ENCODE results near the gene CTNND2.

CTNND2 gene

GRCh38 chr5:11898787-11899186, 5.5 kb downstream of the CTNND2 start:
- Histone ChIP-seq H3K27ac (ENCODE audit: insufficient read depth in 1 of 2, low read depth in 1 of 2, low read length in 2 of 2, poor library complexity in 1 of 2, severe bottlenecking in 2 of 2) (no peak overlapping the region), H3K4me1 (ENCODE audit: control extremely low read depth in 1 of 4, control insufficient read depth in 4 of 4, insufficient read depth in 4 of 4, low read length in 3 of 4) (peaks cover 0 to 10% (median 5%) of the 10 kb centered on the region in 4 experiments), H3K36me3 (ENCODE audit: control insufficient read depth in 4 of 4, insufficient read depth in 4 of 4, low read length in 3 of 4) (no peaks in the 10 kb centered on the region), H3K4me3 (ENCODE audit: control insufficient read depth in 1 of 7, extremely low read depth in 1 of 7, insufficient read depth in 4 of 7, low read depth in 2 of 7, low read length in 6 of 7) (no peak overlapping the region), H3K27me3 (replicated peaks in 2 of 5; ENCODE audit: control insufficient read depth in 4 of 5, insufficient read depth in 5 of 5, low read length in 4 of 5) (peaks cover 13 to 37% (median 27%) of the 10 kb centered on the region in 5 experiments), H3K9me3 (ENCODE audit: control extremely low read depth in 1 of 5, control insufficient read depth in 4 of 5, insufficient read depth in 2 of 5, low read depth in 1 of 5, low read length in 4 of 5) (peaks cover 0 to 5% (median 0%) of the 10 kb centered on the region in 5 experiments)
- 100% methylated on average over 2 of the region's 2 CpGs for WGBS (ENCODE audit: insufficient coverage)
- DNase-seq: no peak
- POLR2A ChIA-PET: no interaction called here
- CTCF ChIA-PET: no interaction called here

GRCh38 chr5:11897781-11898180, 6.5 kb downstream of the CTNND2 start:
- DNase-seq: no peak
- POLR2A ChIA-PET: no interaction called here
- Histone ChIP-seq H3K36me3 (ENCODE audit: control insufficient read depth in 4 of 4, insufficient read depth in 4 of 4, low read length in 3 of 4) (no peaks in the 10 kb centered on the region), H3K9me3 (ENCODE audit: control extremely low read depth in 1 of 5, control insufficient read depth in 4 of 5, insufficient read depth in 2 of 5, low read depth in 1 of 5, low read length in 4 of 5) (peaks cover 0 to 5% (median 0%) of the 10 kb centered on the region in 5 experiments), H3K27me3 (replicated peaks in 2 of 5; ENCODE audit: control insufficient read depth in 4 of 5, insufficient read depth in 5 of 5, low read length in 4 of 5) (peaks cover 10 to 28% (median 23%) of the 10 kb centered on the region in 5 experiments), H3K4me3 (ENCODE audit: control insufficient read depth in 1 of 7, extremely low read depth in 1 of 7, insufficient read depth in 4 of 7, low read depth in 2 of 7, low read length in 6 of 7) (no peak overlapping the region), H3K27ac (ENCODE audit: insufficient read depth in 1 of 2, low read depth in 1 of 2, low read length in 2 of 2, poor library complexity in 1 of 2, severe bottlenecking in 2 of 2) (no peak overlapping the region), H3K4me1 (ENCODE audit: control extremely low read depth in 1 of 4, control insufficient read depth in 4 of 4, insufficient read depth in 4 of 4, low read length in 3 of 4) (peaks cover 0 to under 1% (median 0%) of the 10 kb centered on the region in 4 experiments)
- CTCF ChIA-PET: no interaction called here

- H3K36me3 ChIP-seq (ENCODE audit: control insufficient read depth in 4 of 4, insufficient read depth in 4 of 4, low read length in 3 of 4): no peaks in the 10 kb centered on the region
- ChIA-PET CTCF (no interaction called here), POLR2A (no interaction called here)
- WGBS (ENCODE audit: insufficient coverage): 83% methylated on average over 4 of the region's 5 CpGs
- H3K4me1 ChIP-seq (ENCODE audit: control extremely low read depth in 1 of 4, control insufficient read depth in 4 of 4, insufficient read depth in 4 of 4, low read length in 3 of 4): no peaks in the 10 kb centered on the region
- peaks cover 0 to 5% (median 0%) of the 10 kb centered on the region in 5 experiments for H3K9me3 ChIP-seq (ENCODE audit: control extremely low read depth in 1 of 5, control insufficient read depth in 4 of 5, insufficient read depth in 2 of 5, low read depth in 1 of 5, low read length in 4 of 5)
- H3K4me3 ChIP-seq (ENCODE audit: control insufficient read depth in 1 of 7, extremely low read depth in 1 of 7, insufficient read depth in 4 of 7, low read depth in 2 of 7, low read length in 6 of 7): no peak overlapping the region
- H3K27ac ChIP-seq (ENCODE audit: insufficient read depth in 1 of 2, low read depth in 1 of 2, low read length in 2 of 2, poor library complexity in 1 of 2, severe bottlenecking in 2 of 2): no peak overlapping the region
- peaks cover 0 to 4% (median 3%) of the 10 kb centered on the region in 5 experiments for H3K27me3 ChIP-seq (replicated peaks in 2 of 5; ENCODE audit: control insufficient read depth in 4 of 5, insufficient read depth in 5 of 5, low read length in 4 of 5)
- no peak for DNase-seq
These were observed 9.3 kb downstream of the CTNND2 start for GRCh38 chr5:11894992-11895391.

GRCh38 chr5:11892832-11893231, 11.4 kb downstream of the CTNND2 start:
- CTCF ChIA-PET: no interaction called here
- Histone ChIP-seq H3K4me1 (ENCODE audit: control extremely low read depth in 1 of 4, control insufficient read depth in 4 of 4, insufficient read depth in 4 of 4, low read length in 3 of 4) (no peaks in the 10 kb centered on the region), H3K9me3 (ENCODE audit: control extremely low read depth in 1 of 5, control insufficient read depth in 4 of 5, insufficient read depth in 2 of 5, low read depth in 1 of 5, low read length in 4 of 5) (peaks cover 0 to 5% (median 0%) of the 10 kb centered on the region in 5 experiments), H3K4me3 (ENCODE audit: control insufficient read depth in 1 of 7, extremely low read depth in 1 of 7, insufficient read depth in 4 of 7, low read depth in 2 of 7, low read length in 6 of 7) (no peak overlapping the region), H3K27ac (ENCODE audit: insufficient read depth in 1 of 2, low read depth in 1 of 2, low read length in 2 of 2, poor library complexity in 1 of 2, severe bottlenecking in 2 of 2) (no peak overlapping the region), H3K36me3 (ENCODE audit: control insufficient read depth in 4 of 4, insufficient read depth in 4 of 4, low read length in 3 of 4) (no peaks in the 10 kb centered on the region), H3K27me3 (replicated peaks in 2 of 5; ENCODE audit: control insufficient read depth in 4 of 5, insufficient read depth in 5 of 5, low read length in 4 of 5) (peaks cover 0 to 2% (median 0%) of the 10 kb centered on the region in 5 experiments)
- WGBS (ENCODE audit: insufficient coverage): no CpG with 5 or more reads among the region's 6 CpGs
- POLR2A ChIA-PET: no interaction called here
- DNase-seq: no peak

GRCh38 chr5:11890777-11891176, 13.5 kb downstream of the CTNND2 start:
- ChIA-PET POLR2A (no interaction called here), CTCF (interaction anchor here (1.2 kb wide), 1 partner anchor 9 kb away, joined by 3 read pairs; no protein-coding TSS in a partner anchor)
- Histone ChIP-seq H3K27me3 (replicated peaks in 2 of 5; ENCODE audit: control insufficient read depth in 4 of 5, insufficient read depth in 5 of 5, low read length in 4 of 5) (no peaks in the 10 kb centered on the region), H3K4me3 (ENCODE audit: control insufficient read depth in 1 of 7, extremely low read depth in 1 of 7, insufficient read depth in 4 of 7, low read depth in 2 of 7, low read length in 6 of 7) (no peak overlapping the region), H3K27ac (ENCODE audit: insufficient read depth in 1 of 2, low read depth in 1 of 2, low read length in 2 of 2, poor library complexity in 1 of 2, severe bottlenecking in 2 of 2) (no peak overlapping the region), H3K36me3 (ENCODE audit: control insufficient read depth in 4 of 4, insufficient read depth in 4 of 4, low read length in 3 of 4) (no peaks in the 10 kb centered on the region), H3K9me3 (ENCODE audit: control extremely low read depth in 1 of 5, control insufficient read depth in 4 of 5, insufficient read depth in 2 of 5, low read depth in 1 of 5, low read length in 4 of 5) (peaks cover 0 to under 1% (median 0%) of the 10 kb centered on the region in 5 experiments), H3K4me1 (ENCODE audit: control extremely low read depth in 1 of 4, control insufficient read depth in 4 of 4, insufficient read depth in 4 of 4, low read length in 3 of 4) (no peaks in the 10 kb centered on the region)
- WGBS (ENCODE audit: insufficient coverage): 28% methylated on average over 2 of the region's 3 CpGs
- no peak for DNase-seq

- WGBS (ENCODE audit: insufficient coverage): 97% methylated on average over 3 of the region's 4 CpGs
- no peak for DNase-seq
- H3K27ac ChIP-seq (ENCODE audit: insufficient read depth in 1 of 2, low read depth in 1 of 2, low read length in 2 of 2, poor library complexity in 1 of 2, severe bottlenecking in 2 of 2): no peak overlapping the region
- no peaks in the 10 kb centered on the region for H3K9me3 ChIP-seq (ENCODE audit: control extremely low read depth in 1 of 5, control insufficient read depth in 4 of 5, insufficient read depth in 2 of 5, low read depth in 1 of 5, low read length in 4 of 5)
- no peaks in the 10 kb centered on the region for H3K36me3 ChIP-seq (ENCODE audit: control insufficient read depth in 4 of 4, insufficient read depth in 4 of 4, low read length in 3 of 4)
- CTCF ChIA-PET: interaction anchor here (0.7 kb wide), 1 partner anchor 26 kb away, joined by 4 read pairs; no protein-coding TSS in a partner anchor
- no peak overlapping the region for H3K4me3 ChIP-seq (ENCODE audit: control insufficient read depth in 1 of 7, extremely low read depth in 1 of 7, insufficient read depth in 4 of 7, low read depth in 2 of 7, low read length in 6 of 7)
- POLR2A ChIA-PET: no interaction called here
- no peaks in the 10 kb centered on the region for H3K4me1 ChIP-seq (ENCODE audit: control extremely low read depth in 1 of 4, control insufficient read depth in 4 of 4, insufficient read depth in 4 of 4, low read length in 3 of 4)
- H3K27me3 ChIP-seq (replicated peaks in 2 of 5; ENCODE audit: control insufficient read depth in 4 of 5, insufficient read depth in 5 of 5, low read length in 4 of 5): no peaks in the 10 kb centered on the region
These were observed 16.0 kb downstream of the CTNND2 start for GRCh38 chr5:11888221-11888620.

GRCh38 chr5:11878814-11879213, 25.4 kb downstream of the CTNND2 start:
- H3K36me3 ChIP-seq (ENCODE audit: control insufficient read depth in 4 of 4, insufficient read depth in 4 of 4, low read length in 3 of 4): no peaks in the 10 kb centered on the region

More at GRCh38 chr5:11878814-11879213, 25.4 kb downstream of the CTNND2 start:
- no peak for DNase-seq
- CTCF ChIA-PET: no interaction called here
- Histone ChIP-seq H3K27me3 (replicated peaks in 2 of 5; ENCODE audit: control insufficient read depth in 4 of 5, insufficient read depth in 5 of 5, low read length in 4 of 5) (no peaks in the 10 kb centered on the region), H3K4me3 (ENCODE audit: control insufficient read depth in 1 of 7, extremely low read depth in 1 of 7, insufficient read depth in 4 of 7, low read depth in 2 of 7, low read length in 6 of 7) (no peak overlapping the region), H3K4me1 (ENCODE audit: control extremely low read depth in 1 of 4, control insufficient read depth in 4 of 4, insufficient read depth in 4 of 4, low read length in 3 of 4) (no peaks in the 10 kb centered on the region), H3K9me3 (ENCODE audit: control extremely low read depth in 1 of 5, control insufficient read depth in 4 of 5, insufficient read depth in 2 of 5, low read depth in 1 of 5, low read length in 4 of 5) (no peaks in the 10 kb centered on the region), H3K27ac (ENCODE audit: insufficient read depth in 1 of 2, low read depth in 1 of 2, low read length in 2 of 2, poor library complexity in 1 of 2, severe bottlenecking in 2 of 2) (no peak overlapping the region)
- POLR2A ChIA-PET: no interaction called here
- 78% methylated on average over 7 of the region's 7 CpGs for WGBS (ENCODE audit: insufficient coverage)

Data from common myeloid progenitor, CD34-positive (primary cell).